Stimulated activated CD4-positive, alpha-beta T cell treated with anti-CD3 and anti-CD28 coated beads, Interleukin-15, amount 100 ng/mL, for 48 hours (primary cell): Measurements from ENCODE around the gene ANO10.
"Not testable (repeated sequence)": the region's sequence is repeated elsewhere in the genome, so short reads cannot be mapped to it uniquely, and the experiment has no call there.

Experiments used
- DNase-seq, 2 donors: peaks; one replicate each; pipeline ENCODE4 v3.0.0-alpha.2; 2020; ENCODE audit warnings: low read depth in 2 of 2

ANO10 gene

DNA sequence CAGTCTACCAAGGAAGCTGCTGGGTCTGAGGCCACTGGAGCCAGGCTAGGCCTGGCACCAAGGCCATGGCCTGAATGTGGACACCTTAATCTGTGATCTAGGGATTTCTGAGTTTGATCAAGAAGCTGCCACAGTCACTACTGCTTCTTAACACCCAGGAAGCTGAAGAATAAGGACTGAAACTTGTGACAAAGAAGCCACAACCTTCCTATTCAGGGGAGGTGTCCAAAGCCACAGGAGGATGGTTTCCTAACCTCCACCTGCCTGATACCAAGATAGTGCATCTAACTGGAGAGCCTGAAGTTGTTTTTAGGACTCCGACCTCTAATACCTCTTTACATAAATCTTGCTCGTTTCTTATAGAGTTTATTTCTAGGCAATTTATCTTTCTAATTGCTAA lies 5.5 kb upstream of the ANO10 start:
- DNase-seq: no peak

DNA sequence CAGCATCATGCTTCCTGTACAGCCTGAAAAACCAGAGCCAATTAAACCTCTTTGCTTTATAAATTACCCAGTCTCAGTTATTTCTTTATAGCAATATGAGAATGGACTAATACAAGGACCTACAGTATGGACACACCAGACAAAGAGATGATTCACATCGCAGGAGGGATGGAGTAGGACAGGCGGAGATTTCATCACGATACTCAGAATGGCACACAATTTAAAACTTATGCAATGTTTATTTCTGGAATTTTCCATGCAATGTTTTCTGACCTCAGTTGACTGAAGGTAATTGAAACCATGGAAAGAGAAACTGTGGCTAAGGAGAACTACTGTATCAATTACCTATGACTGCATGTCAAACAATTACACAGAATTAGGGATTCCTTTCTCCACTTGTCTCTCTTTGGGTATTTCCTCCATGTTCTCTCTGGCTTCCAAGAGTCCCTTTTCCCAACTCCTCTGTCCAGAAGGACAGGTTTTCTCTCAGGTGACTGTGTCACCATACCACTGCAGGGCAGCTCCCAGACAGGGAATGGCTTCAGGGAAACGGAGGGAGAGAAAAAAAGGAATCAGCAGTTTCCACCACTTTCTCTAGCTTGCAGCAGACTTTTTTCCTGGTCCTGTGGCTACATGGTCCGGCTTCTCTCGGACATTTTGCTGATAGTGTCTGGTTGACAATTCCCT lies 3.0 kb upstream of the ANO10 start:
- no peak for DNase-seq

DNA sequence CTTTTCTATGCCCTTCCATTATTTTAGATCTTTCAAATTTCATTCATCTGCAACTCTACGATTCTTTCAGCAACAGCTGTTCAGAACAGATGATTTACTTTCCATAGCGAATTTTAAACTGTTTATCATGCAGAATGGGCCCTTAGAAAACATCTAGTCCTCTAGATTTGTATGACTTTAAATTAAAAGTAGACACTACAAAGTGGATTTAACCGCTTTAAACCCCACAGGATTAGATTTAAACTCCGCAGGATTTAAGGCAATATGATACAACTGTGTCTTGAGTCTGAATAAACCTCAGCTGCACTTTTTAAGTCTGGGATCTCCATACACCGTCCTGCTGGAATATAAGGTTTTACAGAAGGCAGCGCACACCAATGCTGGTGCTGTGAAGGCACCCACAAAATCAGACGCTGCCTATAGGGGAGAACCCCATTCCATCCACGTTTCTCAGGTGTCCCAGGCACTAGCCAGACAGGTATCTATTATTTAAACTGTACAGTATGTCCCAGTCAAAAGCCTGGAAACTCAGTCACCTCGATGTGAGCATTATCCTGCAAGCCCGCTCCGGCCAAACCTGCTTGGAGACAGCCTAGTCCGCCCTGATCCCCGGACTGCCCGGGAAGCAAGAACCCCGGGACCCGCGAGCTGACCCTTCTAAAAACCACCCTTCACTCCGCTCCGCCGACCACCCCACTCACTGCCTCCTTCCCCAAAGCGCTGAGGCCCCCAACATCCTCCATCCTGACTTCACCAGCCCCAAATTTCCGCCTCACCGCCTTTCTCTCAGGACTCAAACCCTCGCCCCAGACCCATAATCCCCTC lies 768 bp downstream of the ANO10 start:
- no peak for DNase-seq

DNA sequence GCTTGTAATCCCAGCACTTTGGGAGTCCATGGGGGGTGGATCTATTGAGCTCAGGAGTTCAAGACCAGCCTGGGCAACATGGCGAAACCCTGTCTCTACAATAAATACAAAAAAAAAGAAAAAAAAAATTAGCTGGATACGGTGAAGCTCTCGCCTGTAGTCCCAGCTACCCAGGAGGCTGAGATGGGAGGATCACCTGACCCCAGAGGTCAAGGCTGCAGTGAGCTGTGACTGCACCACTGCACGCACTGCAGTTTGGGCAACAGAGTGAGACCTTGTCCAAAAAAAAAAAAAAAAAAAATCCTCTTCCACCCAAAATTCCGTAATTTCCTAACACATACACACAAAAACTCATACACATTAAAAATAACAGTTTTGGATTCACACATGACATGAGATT lies 2.2 kb downstream of the ANO10 start:
- DNase-seq: no peak

DNA sequence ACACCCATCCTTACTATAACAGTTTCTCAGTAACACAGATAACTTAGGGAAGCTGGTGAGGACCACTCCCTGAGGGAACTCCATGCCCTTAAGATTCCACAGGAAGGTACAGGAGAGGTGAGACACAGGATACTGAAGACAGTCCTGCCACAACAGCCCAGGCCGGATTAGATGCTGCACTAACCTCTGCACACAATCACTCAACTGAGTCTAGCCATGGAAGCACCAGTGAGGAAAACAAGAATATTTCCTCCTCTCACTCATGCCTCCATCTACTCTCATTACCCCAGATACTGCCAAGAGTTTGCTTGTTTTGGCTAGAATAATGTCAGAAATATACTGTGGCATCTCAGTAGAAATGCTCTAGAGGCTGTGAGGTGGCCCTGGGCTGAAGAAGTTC lies 3.7 kb downstream of the ANO10 start:
- DNase-seq: no peak

DNA sequence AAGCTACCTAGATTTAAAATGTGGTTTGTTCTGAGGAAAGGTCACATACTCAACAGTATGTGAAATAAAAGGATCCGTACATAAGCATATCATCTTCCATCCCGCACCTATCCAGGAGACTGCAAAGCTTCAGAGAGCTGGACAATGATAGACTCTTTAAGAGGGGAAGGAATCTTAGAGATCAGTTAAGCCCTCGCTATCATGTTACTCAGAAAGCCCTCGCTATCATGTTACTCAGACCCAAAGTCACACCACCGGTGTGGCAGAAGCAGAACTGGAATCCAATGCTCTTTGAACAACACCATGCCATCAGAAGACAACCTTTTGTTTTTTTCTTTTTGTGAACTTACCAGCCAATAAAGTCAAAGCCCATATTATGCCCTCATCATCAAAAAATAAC lies 5.8 kb downstream of the ANO10 start:
- DNase-seq: no peak

DNA sequence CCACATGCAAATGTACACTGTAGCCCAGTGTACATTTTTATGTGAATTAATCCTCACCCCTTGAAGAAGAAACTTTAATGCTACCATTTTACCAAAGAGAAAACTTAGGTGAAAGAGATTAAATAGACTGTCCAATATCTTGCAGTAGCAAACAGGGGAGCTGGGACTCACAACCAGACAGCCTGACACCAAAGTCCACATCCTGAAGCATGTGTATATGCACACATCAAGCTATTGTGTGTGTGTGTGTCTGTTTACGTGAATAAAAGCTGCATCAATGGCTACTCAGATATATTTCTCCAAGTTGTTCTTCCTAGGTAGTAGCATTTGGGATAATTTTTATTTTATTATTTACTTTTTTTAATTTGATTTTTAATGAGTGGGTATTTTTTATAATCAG lies 6.7 kb downstream of the ANO10 start:
- DNase-seq: no peak

DNA sequence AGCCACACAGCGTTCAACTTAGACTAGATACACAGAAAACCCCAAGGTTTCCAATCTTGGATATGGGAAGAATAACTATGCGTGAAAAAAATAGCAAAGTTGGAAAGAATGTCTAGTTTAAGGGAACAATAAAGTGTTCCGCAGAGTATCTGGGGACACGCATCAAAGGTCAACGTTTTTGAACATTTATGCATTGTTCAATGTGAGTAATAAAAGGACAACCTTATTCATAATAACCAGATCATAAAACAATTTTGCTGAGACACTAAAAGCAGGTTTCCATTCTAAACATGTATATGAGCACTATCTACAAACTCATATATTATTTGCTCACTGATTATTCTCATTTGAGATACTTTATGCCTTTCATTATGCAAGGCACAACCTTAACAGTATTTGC lies 7.8 kb downstream of the ANO10 start:
- DNase-seq: no peak

DNA sequence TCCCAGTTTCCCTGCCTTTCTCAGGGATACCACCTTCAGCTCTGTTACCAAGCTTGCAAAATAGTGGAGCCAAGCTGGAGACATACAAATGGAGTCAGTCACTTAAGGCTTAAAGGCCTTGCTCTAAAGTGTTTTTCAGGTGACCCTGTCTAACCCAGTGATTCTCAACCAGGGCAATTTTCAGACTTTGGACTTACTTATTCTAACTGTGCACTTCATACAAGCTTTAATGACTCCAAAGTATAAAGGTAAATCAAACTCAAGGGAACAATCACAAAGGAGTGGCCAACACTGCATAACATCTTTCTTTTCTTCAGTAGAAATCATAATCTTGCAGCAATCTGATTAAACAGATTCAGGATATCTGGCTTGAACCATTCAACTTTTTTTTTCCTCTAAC lies 9.4 kb downstream of the ANO10 start:
- DNase-seq: no peak

DNA sequence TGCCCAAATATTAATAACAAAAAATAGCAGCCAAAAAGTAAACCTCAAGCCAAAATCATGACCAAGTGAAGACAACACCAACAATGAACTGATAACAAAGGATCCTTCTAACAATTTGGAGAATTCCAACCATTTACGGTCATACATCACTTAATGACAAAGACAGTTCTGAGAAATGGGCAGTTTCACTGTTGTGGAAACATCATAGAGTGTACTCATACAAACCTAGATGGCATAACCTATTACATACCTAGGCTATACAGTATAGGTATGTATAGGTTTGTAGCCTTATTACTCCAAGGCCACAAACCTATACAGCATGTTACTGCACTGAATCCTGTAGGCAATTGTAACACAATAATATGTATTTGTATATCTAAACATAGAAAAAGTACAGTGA lies 12.4 kb downstream of the ANO10 start:
- DNase-seq: no peak

DNA sequence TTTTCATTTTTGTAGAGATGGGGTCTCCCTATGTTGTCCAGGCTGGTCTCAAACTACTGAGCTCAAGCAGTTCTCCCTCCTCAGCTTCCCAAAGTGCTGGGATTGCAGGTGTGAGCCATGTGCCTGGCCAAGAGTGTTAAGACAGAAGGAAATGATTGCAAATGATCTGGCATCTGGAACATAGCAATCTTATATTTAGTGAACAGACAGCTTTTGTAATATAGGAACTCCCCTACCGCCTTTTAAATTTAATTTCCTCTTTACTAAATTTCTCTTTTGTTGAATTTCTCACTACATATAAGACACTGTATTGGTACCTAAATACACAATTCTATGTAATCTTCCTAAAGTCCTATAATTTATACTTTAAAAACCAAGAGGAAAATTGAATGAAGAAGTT lies 13.1 kb downstream of the ANO10 start:
- DNase-seq: no peak

DNA sequence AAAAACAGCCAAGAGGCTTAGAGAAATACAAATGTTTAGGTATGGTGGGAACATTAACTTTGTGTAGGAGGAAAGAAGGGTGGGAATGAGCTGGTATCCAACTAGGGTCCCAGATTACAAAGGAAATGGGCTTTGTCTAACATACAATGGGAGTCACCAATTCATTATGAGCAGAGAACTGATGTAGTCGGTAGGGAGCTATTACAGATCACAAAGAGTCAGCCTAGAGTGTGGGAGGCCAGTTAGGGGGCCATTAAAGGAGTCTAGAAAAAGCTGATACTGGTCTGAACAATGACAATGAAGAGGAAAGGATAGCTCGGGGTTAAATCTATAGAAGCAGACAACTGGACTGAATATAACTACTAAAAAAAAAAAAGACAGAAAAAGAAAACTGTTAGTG lies 15.5 kb downstream of the ANO10 start:
- no peak for DNase-seq

DNA sequence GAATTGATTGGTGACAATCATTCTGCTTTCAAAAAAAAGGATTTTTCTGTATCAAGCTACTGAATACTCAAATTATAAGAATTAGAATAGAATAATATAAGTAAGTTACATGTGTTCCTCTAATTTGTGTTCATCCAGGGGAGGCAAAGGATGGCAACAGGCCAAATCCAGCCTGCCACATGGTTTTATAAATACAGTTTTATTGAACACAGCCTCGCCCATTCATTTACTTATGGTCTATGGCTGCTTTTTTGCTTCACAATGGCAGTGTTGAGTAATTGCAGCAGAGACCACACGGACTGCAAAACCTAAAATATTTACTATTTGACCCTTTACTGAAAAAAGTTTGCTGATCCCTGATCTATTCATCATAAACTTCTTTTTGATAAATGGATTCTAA lies 21.9 kb downstream of the ANO10 start:
- not testable (repeated sequence) for DNase-seq

DNA sequence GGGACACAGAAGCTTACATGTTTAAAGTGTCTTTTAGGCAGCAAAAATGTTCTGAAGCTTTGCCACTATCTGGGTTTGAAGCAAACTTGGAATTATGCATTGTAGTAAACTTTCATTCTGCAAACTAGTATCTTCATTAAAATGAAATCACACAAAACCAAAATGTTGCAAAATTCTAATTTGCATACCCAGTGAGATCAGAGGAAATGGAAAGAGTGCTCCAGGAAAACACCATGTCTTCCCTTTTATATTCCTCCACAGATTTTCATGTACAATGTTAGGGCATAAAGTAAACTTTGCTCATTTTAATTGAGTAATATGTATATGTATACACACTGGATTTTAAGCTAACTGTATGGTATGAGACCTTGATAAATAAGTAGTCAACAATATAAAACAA lies 23.9 kb downstream of the ANO10 start:
- DNase-seq: no peak

DNA sequence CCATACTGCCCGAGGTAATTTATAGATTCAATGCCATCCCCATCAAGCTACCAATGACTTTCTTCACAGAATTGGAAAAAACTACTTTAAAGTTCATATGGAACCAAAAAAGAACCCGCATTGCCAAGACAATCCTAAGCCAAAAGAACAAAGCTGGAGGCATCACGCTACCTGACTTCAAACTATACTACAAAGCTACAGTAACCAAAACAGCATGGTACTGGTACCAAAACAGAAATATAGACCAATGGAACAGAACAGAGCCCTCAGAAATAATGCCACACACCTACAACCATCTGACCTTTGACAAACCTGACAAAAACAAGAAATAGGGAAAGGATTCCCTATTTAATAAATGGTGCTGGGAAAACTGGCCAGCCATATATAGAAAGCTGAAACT lies 25.6 kb downstream of the ANO10 start:
- DNase-seq: not testable (repeated sequence)

DNA sequence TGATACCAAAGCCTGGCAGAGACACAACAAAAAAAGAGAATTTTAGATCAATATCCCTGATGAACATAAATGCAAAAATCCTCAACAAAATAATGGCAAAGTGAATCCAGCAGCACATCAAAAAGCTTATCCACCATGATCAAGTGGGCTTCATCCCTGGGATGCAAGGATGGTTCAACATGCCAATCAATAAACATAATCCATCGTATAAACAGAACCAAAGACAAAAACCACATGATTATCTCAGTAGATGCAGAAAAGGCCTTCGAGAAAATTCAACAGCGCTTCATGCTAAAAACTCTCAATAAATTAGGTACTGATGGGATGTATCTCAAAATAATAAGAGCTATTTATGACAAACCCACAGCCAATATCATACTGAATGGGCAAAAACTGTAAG lies 26.5 kb downstream of the ANO10 start:
- DNase-seq: not testable (repeated sequence)

DNA sequence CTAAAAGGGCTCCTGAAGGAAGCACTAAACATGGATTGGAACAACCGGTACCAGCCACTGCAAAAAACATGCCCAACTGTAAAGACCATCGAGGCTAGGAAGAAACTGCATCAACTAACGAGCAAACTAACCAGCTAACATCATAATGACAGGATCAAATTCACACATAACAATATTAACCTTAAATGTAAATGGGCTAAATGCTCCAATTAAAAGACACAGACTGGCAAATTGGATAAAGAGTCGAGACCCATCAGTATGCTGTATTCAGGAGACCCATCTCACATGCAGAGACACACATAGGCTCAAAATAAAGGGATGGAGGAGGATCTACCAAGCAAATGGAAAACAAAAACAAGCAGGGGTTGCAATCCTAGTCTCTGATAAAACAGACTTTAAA lies 28.2 kb downstream of the ANO10 start:
- DNase-seq: not testable (repeated sequence)

DNA sequence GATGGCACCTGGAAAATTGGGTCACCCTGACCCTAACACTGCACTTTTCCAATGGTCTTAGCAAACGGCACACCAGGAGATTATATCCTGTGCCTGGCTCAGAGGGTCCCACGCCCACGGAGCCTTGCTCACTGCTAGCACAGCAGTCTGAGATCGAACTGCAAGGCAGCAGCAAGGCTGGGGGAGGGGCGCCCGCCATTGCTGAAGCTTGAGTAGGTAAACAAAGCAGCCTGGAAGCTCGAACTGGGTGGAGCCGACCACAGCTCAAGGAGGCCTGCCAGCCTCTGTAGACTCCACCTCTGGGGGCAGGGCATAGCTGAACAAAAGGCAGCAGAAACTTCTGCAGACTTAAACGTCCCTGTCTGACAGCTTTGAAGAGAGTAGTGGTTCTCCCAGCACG lies 29.9 kb downstream of the ANO10 start:
- not testable (repeated sequence) for DNase-seq

DNA sequence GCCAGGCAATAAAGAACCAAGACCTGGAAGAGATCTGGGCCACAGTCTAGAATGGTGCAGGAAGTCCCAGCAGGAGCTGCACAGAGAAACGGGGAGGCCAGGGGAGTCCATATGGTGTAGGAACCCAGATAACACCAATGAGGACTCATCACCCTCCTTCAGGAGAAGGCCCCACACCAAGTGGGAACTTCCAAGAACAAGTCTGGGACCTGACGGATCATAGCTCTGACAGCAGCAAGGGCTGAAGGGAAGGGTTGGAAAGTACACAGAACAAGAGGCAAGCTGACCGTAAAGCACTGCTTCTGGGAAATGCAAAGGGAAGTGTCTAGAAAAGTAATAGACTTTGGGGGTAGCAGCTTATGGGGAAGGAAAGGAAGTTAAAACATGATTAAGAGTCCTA lies 34.5 kb downstream of the ANO10 start:
- DNase-seq: no peak

DNA sequence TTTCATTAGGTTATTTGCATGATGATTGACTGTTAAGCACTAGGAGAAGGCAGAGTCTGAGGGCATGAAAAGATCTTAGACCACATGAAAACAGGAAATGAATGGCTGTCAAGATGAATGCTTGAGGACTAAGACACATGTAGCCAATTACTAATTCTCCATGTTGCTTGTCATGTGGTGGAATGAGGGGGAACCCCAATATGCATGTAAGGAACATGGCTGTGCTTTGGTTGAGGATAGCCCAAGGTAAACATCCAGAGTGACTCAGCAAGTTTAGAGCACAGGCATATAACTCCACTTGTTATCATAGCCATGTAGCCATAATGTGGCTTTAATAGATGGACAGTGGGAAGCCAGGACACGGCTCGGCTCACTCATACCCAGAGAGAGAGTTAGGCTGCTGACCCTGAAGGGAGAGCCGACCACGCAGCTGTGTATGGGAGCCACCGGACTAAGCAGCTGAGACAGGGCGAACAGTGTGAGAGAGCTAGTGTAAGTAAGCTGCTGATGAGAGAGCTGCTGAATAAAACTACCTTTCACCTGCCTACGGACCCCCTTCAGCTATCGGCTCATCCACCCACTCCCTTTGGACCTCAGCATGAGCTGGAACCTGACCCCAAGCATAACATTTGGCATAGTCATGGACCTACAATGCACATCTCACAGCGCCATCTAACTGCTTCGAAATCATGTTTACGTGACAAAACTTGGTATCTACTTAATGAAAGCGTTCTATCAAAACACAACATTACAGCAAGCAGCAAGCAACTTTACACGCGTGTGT lies 37.6 kb downstream of the ANO10 start:
- no peak for DNase-seq

DNA sequence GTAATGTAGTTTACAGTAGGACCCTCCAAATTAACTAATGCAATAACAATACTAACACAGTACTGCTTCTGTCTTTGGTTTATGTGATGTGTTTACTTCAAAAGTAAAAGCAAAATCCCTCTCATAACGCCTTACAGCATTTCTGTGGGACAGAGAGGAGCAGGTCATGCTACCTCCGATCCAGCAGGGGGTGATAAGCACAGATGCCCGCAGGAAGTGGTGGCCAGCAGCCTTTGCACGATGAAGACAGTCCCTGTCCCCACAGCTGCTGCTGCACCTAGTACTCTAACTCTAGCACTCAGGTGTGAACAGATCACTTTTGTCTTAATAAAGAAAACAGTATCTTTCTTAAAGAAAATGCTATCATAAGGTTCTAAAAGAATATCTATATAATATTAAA lies 38.3 kb downstream of the ANO10 start:
- peak in 1 of 2 donors; percentile 3 for DNase-seq

DNA sequence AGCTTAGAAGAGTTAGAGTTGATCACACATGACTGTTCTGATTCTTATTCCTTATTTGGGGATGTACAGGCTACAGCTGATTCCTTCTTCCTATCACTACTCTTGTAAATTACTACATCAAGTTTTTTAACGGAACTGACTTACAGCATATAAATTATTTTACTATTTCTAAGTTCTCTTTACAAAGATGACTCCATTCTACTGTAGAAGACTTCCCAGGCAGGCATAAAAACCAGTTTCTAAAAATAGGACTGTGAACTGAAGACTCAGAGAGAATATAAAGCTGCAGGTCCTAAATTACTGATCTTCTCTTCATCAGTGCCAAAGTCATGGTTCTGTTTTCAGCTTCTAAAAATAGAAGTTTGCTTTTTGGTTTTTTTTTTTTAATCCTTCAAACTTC lies 38.9 kb downstream of the ANO10 start:
- DNase-seq: no peak

DNA sequence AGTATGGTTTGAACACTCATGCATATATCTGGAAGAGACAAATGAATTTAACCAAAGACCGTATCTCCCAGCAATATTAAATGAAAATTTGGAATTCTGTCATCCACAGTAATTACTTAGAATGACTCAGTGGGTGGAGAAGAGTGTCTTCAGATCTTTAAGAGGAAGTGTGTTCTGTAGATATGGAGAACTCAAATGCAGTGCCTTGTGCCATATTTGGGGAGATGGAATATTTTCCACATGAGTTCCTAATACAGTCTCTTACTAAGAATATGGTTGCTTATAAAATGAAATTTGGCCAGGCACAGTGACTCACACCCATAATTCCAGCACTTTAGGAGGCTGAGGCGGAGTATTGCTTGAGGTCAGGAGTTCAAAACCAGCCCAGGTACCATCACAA lies 40.5 kb downstream of the ANO10 start:
- DNase-seq: no peak
